Suprapubic skin (tissue), 4 donors: ENCODE measurements around the gene PCNX1. TPM values are rescaled to one million over a fixed set of nuclear protein-coding genes. Genes with fewer than 3 reads are reported as not detected.
"Not testable (repeated sequence)": the region's sequence is repeated elsewhere in the genome, so short reads cannot be mapped to it uniquely, and the experiment has no call there.

Experiments
- DNase-seq, 2 donors: peaks; one replicate each; pipeline ENCODE4 v3.0.0-alpha.2; 2019; ENCODE audit warnings: low spot score in 2 of 2
- H3K27ac ChIP-seq: fragments of 200-600 bp; sonication (generic); one replicate; pipeline ENCODE4 v1.5.1; 2019
- H3K27me3 ChIP-seq: fragments of 200-600 bp; sonication (generic); one replicate; pipeline ENCODE4 v1.5.1; 2019
- H3K36me3 ChIP-seq: fragments of 200-600 bp; sonication (generic); one replicate; pipeline ENCODE4 v1.5.1; 2019
- H3K4me1 ChIP-seq: fragments of 200-600 bp; sonication (generic); one replicate; pipeline ENCODE4 v1.5.1; 2019
- H3K4me3 ChIP-seq: fragments of 200-600 bp; sonication (generic); one replicate; pipeline ENCODE4 v1.5.1; 2019; ENCODE audit warnings: mild to moderate bottlenecking
- H3K9me3 ChIP-seq: fragments of 200-600 bp; sonication (generic); one replicate; pipeline ENCODE4 v1.5.1; 2019
- EP300 ChIP-seq: sonication (generic); formaldehyde crosslinking; IDR thresholded peaks from one replicate; pipeline ENCODE4 v1.6.1; 2017; ENCODE audit warnings: antibody characterized with exemption
- POLR2A ChIP-seq, 2 donors: fragments of 450-650 bp; IDR thresholded peaks; one replicate each; pipeline ENCODE4 v1.6.1; 2017; ENCODE audit warnings: antibody characterized with exemption in 2 of 2, mild to moderate bottlenecking in 2 of 2, moderate library complexity in 2 of 2
- POLR2AphosphoS5 ChIP-seq, 3 donors: sonication (generic); formaldehyde crosslinking; IDR thresholded peaks; one replicate each; pipeline ENCODE4 v1.6.1; 2017; ENCODE audit warnings: antibody characterized with exemption in 3 of 3
- WGBS: methylation state at CpG from one replicate; pipeline ENCODE4 v1.1.5; 2018; 5-methylcytosine and 5-hydroxymethylcytosine counted together
- total RNA-seq, 4 donors: library from RNA; depleted of rRNA; stranded (reverse); fragments of >200 nt; gene quantifications; one replicate each; pipeline ENCODE4 v1.1.0, GENCODE V29; 2016
- TF ChIP-seq, protein P1 (sequence below), 2 donors: fragments of 200-600 bp in 1 of 2; fragments of 450-650 bp in 1 of 2; sonication (generic) in 1 of 2; IDR thresholded peaks; one replicate each; pipeline ENCODE4 v1.5.1; 2016 to 2019; ENCODE audit warnings: antibody characterized with exemption in 2 of 2, mild to moderate bottlenecking in 1 of 2, moderate library complexity in 1 of 2

Gene PCNX1
- total RNA-seq, 4 donors from 2014 or later = 22.0 to 95.4 (median 29.7) TPM

DNA sequence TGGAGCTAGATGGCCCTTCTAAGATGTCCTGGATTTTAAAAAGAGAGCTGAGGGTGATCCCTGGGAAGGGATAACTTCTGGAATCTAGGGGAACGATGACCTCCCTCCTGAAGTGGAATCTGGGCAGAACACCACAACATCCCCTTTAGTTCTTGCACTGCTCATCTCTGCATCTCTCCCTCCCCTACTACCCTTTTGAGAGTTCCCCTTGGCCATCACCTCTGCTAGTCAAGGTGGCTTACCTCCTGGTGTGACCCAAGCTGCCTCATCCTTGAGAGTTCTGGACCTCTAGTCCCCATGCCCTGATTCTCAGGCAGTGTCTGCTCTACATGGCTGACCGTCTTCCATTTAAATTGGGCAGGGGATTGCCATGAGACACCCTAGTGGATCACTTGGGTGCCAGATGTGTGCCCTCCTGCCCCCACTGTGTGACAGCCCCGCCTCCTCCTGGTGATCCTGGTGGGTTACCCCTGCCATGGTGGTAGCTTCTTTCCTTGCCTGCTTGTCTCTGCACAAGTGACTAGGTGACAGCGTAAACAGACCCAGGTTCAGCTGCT lies 216.4 kb downstream of the PCNX1 start:
- Histone ChIP-seq H3K27ac (no peak overlapping the region), H3K4me1 (no peaks in the 10 kb centered on the region), H3K36me3 (no peaks in the 10 kb centered on the region), H3K4me3 (no peak overlapping the region), H3K27me3 (no peaks in the 10 kb centered on the region), H3K9me3 (no peaks in the 10 kb centered on the region)
- no peak for TF ChIP-seq EP300
- TF ChIP-seq POLR2AphosphoS5 (IDR thresholded peaks at IDR 0.05) = no peak
- no peak for TF ChIP-seq POLR2A (IDR thresholded peaks at IDR 0.05)
- TF ChIP-seq, protein P1, sequence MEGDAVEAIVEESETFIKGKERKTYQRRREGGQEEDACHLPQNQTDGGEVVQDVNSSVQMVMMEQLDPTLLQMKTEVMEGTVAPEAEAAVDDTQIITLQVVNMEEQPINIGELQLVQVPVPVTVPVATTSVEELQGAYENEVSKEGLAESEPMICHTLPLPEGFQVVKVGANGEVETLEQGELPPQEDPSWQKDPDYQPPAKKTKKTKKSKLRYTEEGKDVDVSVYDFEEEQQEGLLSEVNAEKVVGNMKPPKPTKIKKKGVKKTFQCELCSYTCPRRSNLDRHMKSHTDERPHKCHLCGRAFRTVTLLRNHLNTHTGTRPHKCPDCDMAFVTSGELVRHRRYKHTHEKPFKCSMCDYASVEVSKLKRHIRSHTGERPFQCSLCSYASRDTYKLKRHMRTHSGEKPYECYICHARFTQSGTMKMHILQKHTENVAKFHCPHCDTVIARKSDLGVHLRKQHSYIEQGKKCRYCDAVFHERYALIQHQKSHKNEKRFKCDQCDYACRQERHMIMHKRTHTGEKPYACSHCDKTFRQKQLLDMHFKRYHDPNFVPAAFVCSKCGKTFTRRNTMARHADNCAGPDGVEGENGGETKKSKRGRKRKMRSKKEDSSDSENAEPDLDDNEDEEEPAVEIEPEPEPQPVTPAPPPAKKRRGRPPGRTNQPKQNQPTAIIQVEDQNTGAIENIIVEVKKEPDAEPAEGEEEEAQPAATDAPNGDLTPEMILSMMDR (IDR thresholded peaks at IDR 0.05) = no peak
- 100% methylated on average over 4 of the region's 4 CpGs for WGBS
- no peak for DNase-seq

DNA sequence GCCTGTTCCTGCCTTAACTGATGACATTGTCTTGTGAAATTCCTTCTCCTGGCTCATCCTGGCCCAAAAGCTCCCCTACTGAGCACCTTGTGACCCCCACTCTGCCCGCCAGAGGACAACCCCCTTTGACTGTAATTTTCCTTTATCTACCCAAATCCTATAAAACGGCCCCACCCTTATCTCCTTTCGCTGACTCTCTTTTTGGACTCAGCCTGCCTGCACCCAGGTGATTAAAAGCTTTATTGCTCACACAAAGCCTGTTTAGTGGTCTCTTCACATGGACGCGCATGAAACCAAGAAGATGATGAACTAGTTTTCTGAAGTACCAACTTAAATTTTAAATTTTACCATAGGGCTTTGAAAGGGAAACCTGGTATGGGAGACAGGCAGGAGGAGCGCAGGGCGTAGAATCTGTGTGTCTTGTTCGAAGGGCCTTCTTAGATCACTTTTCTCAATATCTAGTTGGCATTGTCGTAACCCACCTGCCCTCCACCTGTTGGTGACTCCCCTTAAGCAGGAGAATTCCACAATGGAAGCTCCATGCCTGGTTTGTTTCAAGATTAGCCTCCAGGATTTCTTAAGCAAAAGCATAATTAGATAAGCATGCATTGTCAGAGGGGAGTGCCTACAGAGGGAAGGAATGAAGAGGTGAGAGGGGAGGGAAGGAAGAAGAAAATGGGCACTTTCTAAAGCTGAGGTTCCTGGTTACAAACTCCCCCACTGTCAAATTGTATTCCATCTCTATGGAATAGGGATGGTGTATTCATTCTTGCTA lies 222.6 kb downstream of the PCNX1 start:
- H3K36me3 ChIP-seq, H3K4me1 ChIP-seq, H3K9me3 ChIP-seq, H3K4me3 ChIP-seq, DNase-seq, H3K27ac ChIP-seq, H3K27me3 ChIP-seq: not testable (repeated sequence)
- WGBS = 92% methylated on average over 9 of the region's 9 CpGs

GRCh38 chr14:71130491-71131179 lies 223.4 kb downstream of the PCNX1 start:
- Histone ChIP-seq H3K27me3 (no peaks in the 10 kb centered on the region), H3K4me1 (no peaks in the 10 kb centered on the region), H3K4me3 (no peak overlapping the region), H3K36me3 (no peaks in the 10 kb centered on the region), H3K9me3 (no peaks in the 10 kb centered on the region), H3K27ac (no peak overlapping the region)
- DNase-seq = no peak
- TF ChIP-seq POLR2AphosphoS5 (IDR thresholded peaks at IDR 0.05) = no peak
- TF ChIP-seq POLR2A (IDR thresholded peaks at IDR 0.05) = no peak
- TF ChIP-seq, protein P1 (IDR thresholded peaks at IDR 0.05) = no peak
- no peak for TF ChIP-seq EP300
- 77% methylated on average over 11 of the region's 11 CpGs for WGBS

GRCh38 chr14:71133296-71133695 lies 226.0 kb downstream of the PCNX1 start:
- Histone ChIP-seq H3K4me3 (no peak overlapping the region), H3K36me3 (no peaks in the 10 kb centered on the region), H3K27me3 (no peaks in the 10 kb centered on the region), H3K27ac (no peak overlapping the region), H3K9me3 (no peaks in the 10 kb centered on the region), H3K4me1 (no peaks in the 10 kb centered on the region)
- DNase-seq = no peak
- TF ChIP-seq POLR2A (IDR thresholded peaks at IDR 0.05) (no peak), EP300 (no peak), POLR2AphosphoS5 (IDR thresholded peaks at IDR 0.05) (no peak)
- TF ChIP-seq, protein P1 (IDR thresholded peaks at IDR 0.05) = no peak
- 96% methylated on average over 8 of the region's 8 CpGs for WGBS

- WGBS = 94% methylated on average over 2 of the region's 2 CpGs
- DNase-seq = no peak
- no peak overlapping the region for H3K27ac ChIP-seq
- no peaks in the 10 kb centered on the region for H3K9me3 ChIP-seq
- H3K4me3 ChIP-seq = no peak overlapping the region
- H3K36me3 ChIP-seq = no peaks in the 10 kb centered on the region
- no peaks in the 10 kb centered on the region for H3K27me3 ChIP-seq
- TF ChIP-seq, protein P1 (IDR thresholded peaks at IDR 0.05) = no peak
- TF ChIP-seq POLR2AphosphoS5 (IDR thresholded peaks at IDR 0.05) (no peak), POLR2A (IDR thresholded peaks at IDR 0.05) (no peak), EP300 (no peak)
- peaks cover 13% of the 10 kb centered on the region for H3K4me1 ChIP-seq
Measured at GRCh38 chr14:71135496-71135895, 228.2 kb downstream of the PCNX1 start.
